Prostate gland (tissue), 2 donors: Measurements from ENCODE around the gene SPI1. TPM values are rescaled to one million over a fixed set of nuclear protein-coding genes. Genes with fewer than 3 reads are reported as not detected.

ENCODE experiments used
- DNase-seq: peaks from one replicate; pipeline ENCODE4 v3.0.0-alpha.2; 2019; ENCODE audit warnings: low spot score
- H3K27ac ChIP-seq, 2 donors: fragments of 200-600 bp; sonication (generic); 2 replicates each; pipeline ENCODE4 v1.5.1; 2017 to 2019
- H3K27me3 ChIP-seq: fragments of 200-600 bp; sonication (generic); replicated peaks from 2 replicates; pipeline ENCODE4 v1.5.1; 2019; ENCODE audit not compliant: insufficient read depth
- H3K36me3 ChIP-seq, 2 donors: fragments of 200-600 bp; sonication (generic); 1 replicate in 1 of 2; 2 replicates in 1 of 2; pipeline versions ENCODE4 v1.5.1 to v1.8.1; 2017 to 2019
- H3K4me1 ChIP-seq: fragments of 200-600 bp; sonication (generic); replicated peaks from 2 replicates; pipeline ENCODE4 v1.5.1; 2019
- H3K4me3 ChIP-seq, 2 donors: fragments of 200-600 bp; sonication (generic); 2 replicates each; pipeline ENCODE4 v1.5.1; 2017 to 2019
- H3K9me3 ChIP-seq: fragments of 200-600 bp; sonication (generic); 2 replicates; pipeline ENCODE4 v1.5.1; 2017
- CTCF ChIP-seq, 4 experiments: fragments of 200-600 bp in 2 of 4; fragments of 450-650 bp in 2 of 4; sonication (generic) in 2 of 4; IDR thresholded peaks; 1 replicate in 3 of 4; 2 replicates in 1 of 4; pipeline ENCODE4 v1.5.1; 2016 to 2019; ENCODE audit warnings: antibody characterized with exemption in 4 of 4, mild to moderate bottlenecking in 2 of 4, moderate library complexity in 2 of 4
- POLR2A ChIP-seq: fragments of 450-650 bp; IDR thresholded peaks from one replicate; pipeline ENCODE4 v1.6.1; 2016; ENCODE audit warnings: antibody characterized with exemption, mild to moderate bottlenecking
- POLR2AphosphoS5 ChIP-seq: sonication (generic); formaldehyde crosslinking; IDR thresholded peaks from one replicate; pipeline ENCODE4 v1.6.1; 2017; ENCODE audit warnings: antibody characterized with exemption
- WGBS: methylation state at CpG from one replicate; pipeline ENCODE4 v1.1.5; 2018; 5-methylcytosine and 5-hydroxymethylcytosine counted together
- intact Hi-C: fragments of 100-400 bp; cut with DNase I; formaldehyde crosslinking; loops from one replicate; pipeline ENCODE4 v1.14.2; 2022
- total RNA-seq, 2 donors: library from RNA; depleted of rRNA; stranded (reverse); fragments of >200 nt; gene quantifications; one replicate each; pipeline ENCODE4 v1.1.0, GENCODE V29; 2016

The SPI1 gene
- total RNA-seq, 2 donors from 2014 or later, result 6.8 to 13.4 TPM

GRCh38 chr11:47399860-47400767 is 21.8 kb upstream of the SPI1 start:
- Histone ChIP-seq H3K4me1 (peaks cover 6% of the 10 kb centered on the region), H3K27me3 (no peaks in the 10 kb centered on the region), H3K4me3 (peak overlapping the region; percentile 42 to 53), H3K27ac (peak overlapping the region; percentile 79 to 81), H3K9me3 (no peaks in the 10 kb centered on the region), H3K36me3 (no peaks in the 10 kb centered on the region)
- intact Hi-C loops, result loop anchor here (10.0 kb wide), 1 partner anchor 155 kb away; the partner anchor contains the start of gene CELF1
- 5% methylated on average over 21 of the region's 47 CpGs for WGBS
- DNase-seq, result no peak
- TF ChIP-seq CTCF (IDR thresholded peaks at IDR 0.05) (no peak), POLR2A (peak; percentile 36)

GRCh38 chr11:47398551-47398950 is 20.2 kb upstream of the SPI1 start:
- 91% methylated on average over 1 of the region's 1 CpG for WGBS
- TF ChIP-seq CTCF (IDR thresholded peaks at IDR 0.05) (no peak), POLR2AphosphoS5 (no peak), POLR2A (no peak)

GRCh38 chr11:47398011-47398410 is 19.7 kb upstream of the SPI1 start:
- Histone ChIP-seq H3K36me3 (no peaks in the 10 kb centered on the region), H3K27ac (no peak overlapping the region), H3K27me3 (no peaks in the 10 kb centered on the region), H3K4me1 (peaks cover 6% of the 10 kb centered on the region), H3K9me3 (no peaks in the 10 kb centered on the region), H3K4me3 (no peak overlapping the region)
- WGBS, result 75% methylated on average over 3 of the region's 3 CpGs
- intact Hi-C loops, result no loop called here
- TF ChIP-seq CTCF (IDR thresholded peaks at IDR 0.05) (no peak), POLR2A (no peak), POLR2AphosphoS5 (no peak)
- DNase-seq, result no peak

More at GRCh38 chr11:47398551-47398950, 20.2 kb upstream of the SPI1 start:
- intact Hi-C loops, result no loop called here
- DNase-seq, result no peak
- Histone ChIP-seq H3K4me3 (no peak overlapping the region), H3K4me1 (peaks cover 6% of the 10 kb centered on the region), H3K27ac (no peak overlapping the region), H3K9me3 (no peaks in the 10 kb centered on the region), H3K36me3 (no peaks in the 10 kb centered on the region), H3K27me3 (no peaks in the 10 kb centered on the region)

GRCh38 chr11:47396049-47396320 is 17.6 kb upstream of the SPI1 start:
- Histone ChIP-seq H3K4me3 (no peak overlapping the region), H3K27me3 (no peaks in the 10 kb centered on the region), H3K36me3 (no peaks in the 10 kb centered on the region), H3K9me3 (no peaks in the 10 kb centered on the region), H3K4me1 (peaks cover 6% of the 10 kb centered on the region), H3K27ac (no peak overlapping the region)
- no peak for TF ChIP-seq POLR2A
- no peak for TF ChIP-seq CTCF (IDR thresholded peaks at IDR 0.05)
- TF ChIP-seq POLR2AphosphoS5, result no peak
- no peak for DNase-seq
- intact Hi-C loops, result no loop called here
- WGBS, result 80% methylated on average over 3 of the region's 3 CpGs
